ENCODE data around the gene RBM34. TPM values are rescaled to one million over a fixed set of nuclear protein-coding genes. Genes with fewer than 3 reads are reported as not detected.
"Not testable (repeated sequence)": the region's sequence is repeated elsewhere in the genome, so short reads cannot be mapped to it uniquely, and the experiment has no call there.

RBM34 gene
- polyA plus RNA-seq, 3 donors: 20.5 to 25.7 (median 22.5) TPM

- peak overlapping the region; percentile 99 to 100 for H3K4me3 Mint-ChIP-seq
- peaks cover 6% of the 10 kb centered on the region for H4K20me1 ChIP-seq (ENCODE audit: insufficient read depth, low read length)
- no peaks in the 10 kb centered on the region for H3K27me3 ChIP-seq (ENCODE audit: control insufficient read depth in 2 of 2, insufficient read depth in 2 of 2, low read length in 2 of 2)
- peak overlapping the region; percentile 75 to 97 (median 95) for H3K4me3 ChIP-seq (replicated peaks in 1 of 3; ENCODE audit: low read depth in 2 of 3, low read length in 3 of 3)
- H3K27me3 Mint-ChIP-seq (ENCODE audit: low read depth in 3 of 3): no peaks in the 10 kb centered on the region
- peak overlapping the region; percentile 97 to 99 (median 99) for H3K27ac Mint-ChIP-seq
- no peak for TF ChIP-seq CTCF (IDR thresholded peaks at IDR 0.05)
- H3K36me3 ChIP-seq (replicated peaks in 1 of 2; ENCODE audit: control insufficient read depth in 1 of 2, insufficient read depth in 2 of 2, low read length in 2 of 2): peaks cover 21 to 26% of the 10 kb centered on the region in 2 donors
- H2AFZ ChIP-seq (ENCODE audit: insufficient read depth, low read depth, low read length, poor library complexity, severe bottlenecking): peak overlapping the region; percentile 85
- WGBS (ENCODE audit: insufficient coverage): 68% methylated on average over 18 of the region's 21 CpGs
- peak overlapping the region; percentile 84 for H3K9ac ChIP-seq (ENCODE audit: insufficient read depth, low read length, poor library complexity, severe bottlenecking)
- peaks cover 39% of the 10 kb centered on the region for H3K79me2 ChIP-seq (ENCODE audit: insufficient read depth, low read length)
- H3K36me3 Mint-ChIP-seq: peaks cover 4 to 16% of the 10 kb centered on the region in 2 donors
- peaks cover 14 to 23% of the 10 kb centered on the region in 2 donors for H3K4me1 ChIP-seq (ENCODE audit: control insufficient read depth in 1 of 2, insufficient read depth in 2 of 2, low read length in 2 of 2)
- no peak for DNase-seq
- peaks cover 0 to 5% (median 0%) of the 10 kb centered on the region in 7 donors for H3K9me3 Mint-ChIP-seq
- H3K4me2 ChIP-seq (replicated peaks; ENCODE audit: extremely low read depth, low read length, poor library complexity, severe bottlenecking): peak overlapping the region; percentile 86
- H3K9me3 ChIP-seq (replicated peaks in 1 of 2; ENCODE audit: control insufficient read depth in 1 of 2, insufficient read depth in 1 of 2, low read length in 2 of 2): no peaks in the 10 kb centered on the region
- H3K27ac ChIP-seq (ENCODE audit: low read depth in 1 of 2, low read length in 2 of 2): peak overlapping the region in 1 of 2 donors; percentile 94
- intact Hi-C loops (cut with micrococcal nuclease): loop anchor here (5.0 kb wide), 2 partner anchors 35 to 165 kb away; partner anchors contain the start of genes ARID4B (in 1 of the 2), GGPS1 (in 1 of the 2) and TOMM20 (in 1 of the 2)
- peaks cover 12% of the 10 kb centered on the region for H3K4me1 Mint-ChIP-seq
Measured at GRCh38 chr1:235161685-235162327, 756 bp upstream of the RBM34 start.

GRCh38 chr1:235160383-235160956 is 580 bp downstream of the RBM34 start:
- Histone ChIP-seq H3K27me3 (ENCODE audit: control insufficient read depth in 2 of 2, insufficient read depth in 2 of 2, low read length in 2 of 2) (no peaks in the 10 kb centered on the region), H3K36me3 (replicated peaks in 1 of 2; ENCODE audit: control insufficient read depth in 1 of 2, insufficient read depth in 2 of 2, low read length in 2 of 2) (peaks cover 29 to 32% of the 10 kb centered on the region in 2 donors), H2AFZ (ENCODE audit: insufficient read depth, low read depth, low read length, poor library complexity, severe bottlenecking) (peak overlapping the region; percentile 85), H3K9me3 (replicated peaks in 1 of 2; ENCODE audit: control insufficient read depth in 1 of 2, insufficient read depth in 1 of 2, low read length in 2 of 2) (no peaks in the 10 kb centered on the region), H3K4me1 (ENCODE audit: control insufficient read depth in 1 of 2, insufficient read depth in 2 of 2, low read length in 2 of 2) (peaks cover 14 to 23% of the 10 kb centered on the region in 2 donors), H3K4me3 (replicated peaks in 1 of 3; ENCODE audit: low read depth in 2 of 3, low read length in 3 of 3) (peak overlapping the region; percentile 75 to 97 (median 95)), H3K79me2 (ENCODE audit: insufficient read depth, low read length) (peaks cover 47% of the 10 kb centered on the region), H3K9ac (ENCODE audit: insufficient read depth, low read length, poor library complexity, severe bottlenecking) (peak overlapping the region; percentile 84), H4K20me1 (ENCODE audit: insufficient read depth, low read length) (peaks cover 7% of the 10 kb centered on the region), H3K27ac (ENCODE audit: low read depth in 1 of 2, low read length in 2 of 2) (peak overlapping the region; percentile 94 to 96), H3K4me2 (replicated peaks; ENCODE audit: extremely low read depth, low read length, poor library complexity, severe bottlenecking) (peak overlapping the region; percentile 86)
- WGBS (ENCODE audit: insufficient coverage): 0% methylated on average over 8 of the region's 14 CpGs
- Mint-ChIP-seq H3K27ac (peak overlapping the region; percentile 97 to 99 (median 99)), H3K4me1 (peaks cover 12% of the 10 kb centered on the region), H3K36me3 (peaks cover 4 to 17% of the 10 kb centered on the region in 2 donors), H3K4me3 (peak overlapping the region; percentile 99 to 100), H3K27me3 (ENCODE audit: low read depth in 3 of 3) (no peaks in the 10 kb centered on the region), H3K9me3 (peaks cover 0 to 5% (median 0%) of the 10 kb centered on the region in 7 donors)
- DNase-seq: peak in 1 of 3 donors; percentile 25
- intact Hi-C loops (cut with micrococcal nuclease): loop anchor here (5.0 kb wide), 2 partner anchors 33 to 167 kb away; partner anchors contain the start of genes ARID4B (in 1 of the 2), GGPS1 (in 1 of the 2) and TOMM20 (in 1 of the 2)
- TF ChIP-seq CTCF (IDR thresholded peaks at IDR 0.05): no peak

GRCh38 chr1:235159930-235160329 is 1.1 kb downstream of the RBM34 start:
- H3K9me3 ChIP-seq (replicated peaks in 1 of 2; ENCODE audit: control insufficient read depth in 1 of 2, insufficient read depth in 1 of 2, low read length in 2 of 2); DNase-seq; H3K9me3 Mint-ChIP-seq; H3K27me3 ChIP-seq (ENCODE audit: control insufficient read depth in 2 of 2, insufficient read depth in 2 of 2, low read length in 2 of 2); H3K27me3 Mint-ChIP-seq (ENCODE audit: low read depth in 3 of 3); H4K20me1 ChIP-seq (ENCODE audit: insufficient read depth, low read length): not testable (repeated sequence)
- Mint-ChIP-seq H3K36me3 (peaks cover 6 to 19% of the 10 kb centered on the region in 2 donors), H3K27ac (peak overlapping the region; percentile 53 to 99 (median 97)), H3K4me1 (peaks cover 12% of the 10 kb centered on the region), H3K4me3 (peak overlapping the region; percentile 99 to 100)
- Histone ChIP-seq H3K4me3 (replicated peaks in 1 of 3; ENCODE audit: low read depth in 2 of 3, low read length in 3 of 3) (peak overlapping the region in 2 of 3 experiments; percentile 75 to 95), H2AFZ (ENCODE audit: insufficient read depth, low read depth, low read length, poor library complexity, severe bottlenecking) (peak overlapping the region; percentile 85), H3K36me3 (replicated peaks in 1 of 2; ENCODE audit: control insufficient read depth in 1 of 2, insufficient read depth in 2 of 2, low read length in 2 of 2) (peaks cover 29 to 37% of the 10 kb centered on the region in 2 donors), H3K4me2 (replicated peaks; ENCODE audit: extremely low read depth, low read length, poor library complexity, severe bottlenecking) (peak overlapping the region; percentile 86), H3K9ac (ENCODE audit: insufficient read depth, low read length, poor library complexity, severe bottlenecking) (peak overlapping the region; percentile 84), H3K79me2 (ENCODE audit: insufficient read depth, low read length) (peaks cover 47% of the 10 kb centered on the region), H3K4me1 (ENCODE audit: control insufficient read depth in 1 of 2, insufficient read depth in 2 of 2, low read length in 2 of 2) (peaks cover 14 to 23% of the 10 kb centered on the region in 2 donors), H3K27ac (ENCODE audit: low read depth in 1 of 2, low read length in 2 of 2) (peak overlapping the region in 1 of 2 donors; percentile 94)
- intact Hi-C loops (cut with micrococcal nuclease): loop anchor here (5.0 kb wide), 2 partner anchors 33 to 167 kb away; partner anchors contain the start of genes ARID4B (in 1 of the 2), GGPS1 (in 1 of the 2) and TOMM20 (in 1 of the 2)
- WGBS (ENCODE audit: insufficient coverage): 96% methylated on average over 3 of the region's 9 CpGs
